Skeletal muscle tissue (tissue), 4 donors: ENCODE results near the gene HLA-E. TPM values are rescaled to one million over a fixed set of nuclear protein-coding genes. Genes with fewer than 3 reads are reported as not detected.
"Not testable (repeated sequence)": the region's sequence is repeated elsewhere in the genome, so short reads cannot be mapped to it uniquely, and the experiment has no call there.

Experiments used
- H3K27ac ChIP-seq: one replicate; pipeline ENCODE4 v1.7.0; 2013; ENCODE audit warnings: mild to moderate bottlenecking, low read depth, low read length, inconsistent platforms
- H3K27me3 ChIP-seq, 3 donors: one replicate each; pipeline ENCODE4 v1.7.0; 2013; ENCODE audit warnings: low read length in 3 of 3; ENCODE audit not compliant: control insufficient read depth in 3 of 3, insufficient read depth in 3 of 3
- H3K36me3 ChIP-seq, 3 donors: one replicate each; pipeline ENCODE4 v1.7.0; 2013; ENCODE audit warnings: low read length in 3 of 3; ENCODE audit not compliant: control insufficient read depth in 3 of 3, insufficient read depth in 3 of 3
- H3K4me1 ChIP-seq, 3 donors: one replicate each; pipeline ENCODE4 v1.7.0; 2013; ENCODE audit warnings: low read length in 3 of 3, mild to moderate bottlenecking in 3 of 3; ENCODE audit not compliant: control insufficient read depth in 3 of 3, insufficient read depth in 3 of 3
- H3K4me3 ChIP-seq, 3 donors: one replicate each; pipeline ENCODE4 v1.7.0; 2013; ENCODE audit warnings: low read length in 3 of 3
- H3K9ac ChIP-seq, 3 donors: one replicate each; pipeline ENCODE4 v1.7.0; 2013; ENCODE audit warnings: low read length in 3 of 3, mild to moderate bottlenecking in 3 of 3, moderate library complexity in 2 of 3, low read depth in 1 of 3
- H3K9me3 ChIP-seq, 3 donors: one replicate each; pipeline ENCODE4 v1.7.0; 2013; ENCODE audit warnings: low read length in 3 of 3; ENCODE audit not compliant: control insufficient read depth in 3 of 3
- total RNA-seq: library from RNA; depleted of rRNA; stranded (reverse); fragments of >200 nt; gene quantifications from one replicate; pipeline ENCODE4 v1.2.3, GENCODE V29; 2014
- donor health status: Osteomylitis.

The HLA-E gene
- total RNA-seq, 1 donor from 2014 or later: 98.6 TPM

DNA sequence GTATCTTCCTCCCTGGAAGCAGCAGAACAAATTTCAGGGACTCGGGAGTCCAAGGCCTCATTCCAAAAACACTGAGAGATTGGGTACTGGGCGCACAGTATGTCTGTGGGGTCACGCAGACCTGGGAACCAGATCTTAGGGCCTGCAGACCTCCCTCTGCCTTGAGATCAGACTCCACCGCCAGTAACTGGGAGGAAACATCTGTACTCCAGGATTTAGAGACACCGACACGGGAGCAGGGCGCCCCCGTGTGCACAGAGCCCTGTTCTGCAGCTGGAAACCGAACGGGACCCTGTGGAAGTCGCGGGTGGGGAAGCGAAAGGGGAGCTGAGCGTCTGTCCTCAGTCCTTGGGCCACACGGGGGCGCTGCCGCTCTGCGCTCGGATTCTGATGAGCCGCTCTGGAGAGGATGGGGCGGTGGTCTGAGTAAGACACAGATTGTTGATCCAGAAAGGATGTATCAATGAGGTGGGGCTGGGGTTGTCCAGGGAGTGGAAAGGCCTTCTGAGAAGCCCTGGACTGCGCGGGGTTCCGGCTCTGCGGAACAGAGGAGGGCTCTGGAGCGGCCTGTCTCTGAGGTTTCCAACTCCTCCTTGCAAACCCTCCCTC lies 35.7 kb upstream of the HLA-E start:
- Histone ChIP-seq H3K9ac (no peak overlapping the region), H3K36me3 (no peaks in the 10 kb centered on the region), H3K27ac (no peak overlapping the region), H3K4me1 (peaks cover 0 to 12% (median 7%) of the 10 kb centered on the region in 3 donors), H3K9me3 (peaks cover 0 to 3% (median 0%) of the 10 kb centered on the region in 3 donors), H3K27me3 (peaks cover 74 to 82% (median 76%) of the 10 kb centered on the region in 3 donors), H3K4me3 (peak overlapping the region in 1 of 3 donors; percentile 35)

GRCh38 chr6:30459145-30459544 lies 30.2 kb upstream of the HLA-E start:
- Histone ChIP-seq H3K27me3 (peaks cover 69 to 81% (median 69%) of the 10 kb centered on the region in 3 donors), H3K36me3 (no peaks in the 10 kb centered on the region), H3K4me3 (no peak overlapping the region)

GRCh38 chr6:30461055-30461454 lies 28.3 kb upstream of the HLA-E start:
- H3K27me3 ChIP-seq: peaks cover 77 to 85% (median 78%) of the 10 kb centered on the region in 3 donors

More at GRCh38 chr6:30459145-30459544, 30.2 kb upstream of the HLA-E start:
- H3K9ac ChIP-seq: no peak overlapping the region
- peaks cover 8 to 10% (median 9%) of the 10 kb centered on the region in 3 donors for H3K4me1 ChIP-seq
- no peak overlapping the region for H3K27ac ChIP-seq
- H3K9me3 ChIP-seq: peaks cover 0 to 6% (median 0%) of the 10 kb centered on the region in 3 donors

DNA sequence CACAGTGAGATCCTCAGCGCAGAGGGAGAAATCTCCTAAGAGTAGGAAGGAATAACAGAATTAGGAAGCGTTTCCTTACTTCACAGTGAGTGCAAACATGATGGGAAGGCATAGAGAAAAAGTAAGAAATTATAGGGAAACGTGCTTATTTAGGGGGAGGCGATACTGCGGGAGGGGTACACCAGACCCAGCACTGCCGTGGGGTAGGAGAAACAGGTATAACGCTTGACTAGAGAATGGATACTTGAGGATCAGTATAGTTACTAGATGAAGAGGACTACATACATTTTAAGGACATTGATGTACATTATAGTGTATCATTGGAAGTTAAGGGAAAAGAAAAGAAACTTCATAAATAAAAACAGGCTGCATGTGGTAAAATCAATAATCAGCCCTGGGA lies 26.8 kb upstream of the HLA-E start:
- H3K4me1 ChIP-seq: peaks cover 19 to 21% (median 19%) of the 10 kb centered on the region in 3 donors

More at GRCh38 chr6:30461055-30461454, 28.3 kb upstream of the HLA-E start:
- Histone ChIP-seq H3K27ac (no peak overlapping the region), H3K4me1 (peaks cover 11 to 14% (median 12%) of the 10 kb centered on the region in 3 donors), H3K9me3 (peaks cover 0 to 3% (median 0%) of the 10 kb centered on the region in 3 donors), H3K36me3 (no peaks in the 10 kb centered on the region), H3K9ac (no peak overlapping the region), H3K4me3 (no peak overlapping the region)

GRCh38 chr6:30463242-30463641 lies 26.1 kb upstream of the HLA-E start:
- H3K27me3 ChIP-seq: peaks cover 84 to 86% (median 86%) of the 10 kb centered on the region in 3 donors

More for the DNA sequence above, 26.8 kb upstream of the HLA-E start:
- H3K9ac ChIP-seq: no peak overlapping the region
- no peak overlapping the region for H3K4me3 ChIP-seq
- peaks cover 84 to 86% (median 85%) of the 10 kb centered on the region in 3 donors for H3K27me3 ChIP-seq
- H3K27ac ChIP-seq: no peak overlapping the region
- H3K9me3 ChIP-seq: peaks cover 0 to 3% (median 0%) of the 10 kb centered on the region in 3 donors
- no peaks in the 10 kb centered on the region for H3K36me3 ChIP-seq

DNA sequence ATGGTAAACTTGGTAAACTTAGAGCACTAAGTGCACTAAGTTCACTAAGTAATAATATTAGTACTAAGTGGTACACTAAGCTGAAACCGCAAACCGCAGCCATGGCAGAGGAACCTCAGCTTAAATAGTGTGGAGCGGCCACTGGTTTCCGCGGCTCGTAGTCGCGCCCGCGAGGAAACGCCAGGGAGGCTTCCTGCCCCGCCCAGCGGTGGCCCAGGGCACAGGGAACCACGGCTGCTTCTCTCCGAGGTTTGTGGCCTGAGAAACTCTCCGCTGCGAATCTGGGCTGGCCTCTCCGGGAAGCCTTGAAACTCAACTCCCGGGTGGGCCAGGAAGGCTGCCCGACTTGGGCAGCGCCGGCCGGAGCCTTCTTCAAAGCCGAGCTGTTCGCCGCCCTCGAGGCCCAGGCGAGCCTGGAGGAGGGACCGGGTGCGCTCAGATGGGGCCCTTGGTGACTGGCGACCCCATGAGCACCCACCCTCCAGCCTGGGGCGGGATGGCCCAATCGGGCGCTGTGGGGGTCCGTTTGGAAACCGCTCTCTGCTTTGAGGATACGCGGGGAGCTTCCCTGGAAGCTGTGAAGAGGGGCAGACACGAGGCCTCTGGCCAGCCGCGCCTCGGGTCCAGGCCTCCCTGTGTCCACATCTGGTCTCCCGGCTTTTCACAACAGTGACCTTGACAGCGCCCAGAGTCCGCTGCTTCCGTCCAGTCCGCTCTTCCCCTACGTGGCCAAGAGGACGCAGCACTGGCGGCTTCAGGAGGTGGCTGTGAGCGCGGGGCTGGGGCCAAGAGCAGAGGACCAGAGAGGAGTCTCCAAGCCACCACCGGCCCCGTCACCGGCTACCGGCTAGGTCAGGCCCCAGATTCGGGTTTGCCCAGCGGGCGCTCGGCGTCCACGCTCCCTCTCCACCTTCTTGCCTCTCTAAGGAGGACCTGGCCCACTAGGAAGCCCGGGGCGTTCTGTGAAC lies 25.4 kb upstream of the HLA-E start:
- H3K4me3 ChIP-seq: peak overlapping the region in 1 of 3 donors; percentile 5
- no peaks in the 10 kb centered on the region for H3K36me3 ChIP-seq
- peaks cover 84 to 87% (median 84%) of the 10 kb centered on the region in 3 donors for H3K27me3 ChIP-seq
- peaks cover 0 to 3% (median 0%) of the 10 kb centered on the region in 3 donors for H3K9me3 ChIP-seq
- no peak overlapping the region for H3K27ac ChIP-seq
- H3K4me1 ChIP-seq: peaks cover 19 to 21% (median 19%) of the 10 kb centered on the region in 3 donors
- peak overlapping the region in 1 of 3 donors; percentile 25 for H3K9ac ChIP-seq

More at GRCh38 chr6:30463242-30463641, 26.1 kb upstream of the HLA-E start:
- Histone ChIP-seq H3K4me1 (peaks cover 19 to 21% (median 19%) of the 10 kb centered on the region in 3 donors), H3K36me3 (no peaks in the 10 kb centered on the region), H3K9ac (no peak overlapping the region), H3K27ac (no peak overlapping the region), H3K4me3 (peak overlapping the region in 1 of 3 donors; percentile 5), H3K9me3 (peaks cover 0 to 3% (median 0%) of the 10 kb centered on the region in 3 donors)

DNA sequence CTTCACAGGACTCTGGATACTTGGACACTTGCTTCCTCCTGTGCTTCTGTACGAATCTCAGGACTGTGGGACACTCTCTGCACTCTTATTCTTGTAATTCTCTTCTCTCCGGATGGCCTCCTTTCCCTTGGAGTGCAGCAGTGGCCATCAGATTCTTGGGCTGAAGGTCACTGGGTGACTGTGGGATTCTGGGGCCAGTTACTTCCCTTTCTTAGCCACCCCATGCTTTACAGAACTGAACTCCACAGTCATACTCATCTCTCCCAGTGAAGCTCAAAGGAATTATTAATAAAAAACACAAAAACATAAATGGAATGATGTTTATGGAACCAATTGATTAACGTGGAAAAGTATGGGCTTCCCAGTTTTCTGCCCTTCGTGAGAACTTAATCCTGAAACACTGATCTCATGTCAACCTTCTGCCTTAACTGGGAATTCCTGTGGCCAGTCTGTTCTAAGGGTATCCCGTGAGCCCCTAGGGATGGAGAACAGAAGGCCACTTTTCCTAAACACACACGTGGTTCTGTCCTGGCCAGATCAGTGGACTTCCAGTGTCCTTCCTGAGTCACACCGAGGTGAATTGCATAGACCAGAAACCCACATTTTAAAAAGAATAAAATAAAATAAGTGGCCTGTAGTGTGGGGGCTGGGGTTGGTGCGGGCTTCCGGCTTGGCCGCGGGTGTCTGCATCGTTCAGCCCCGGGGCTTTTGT lies 23.6 kb upstream of the HLA-E start:
- peaks cover 0 to 2% (median 0%) of the 10 kb centered on the region in 3 donors for H3K9me3 ChIP-seq
- no peaks in the 10 kb centered on the region for H3K36me3 ChIP-seq
- H3K27me3 ChIP-seq: peaks cover 75 to 89% (median 86%) of the 10 kb centered on the region in 3 donors
- H3K9ac ChIP-seq: no peak overlapping the region
- H3K4me1 ChIP-seq: peaks cover 19 to 21% (median 19%) of the 10 kb centered on the region in 3 donors
- peak overlapping the region in 1 of 3 donors; percentile 72 for H3K4me3 ChIP-seq
- no peak overlapping the region for H3K27ac ChIP-seq

- Histone ChIP-seq H3K27ac (no peak overlapping the region), H3K36me3 (no peaks in the 10 kb centered on the region), H3K9ac (no peak overlapping the region), H3K27me3 (peaks cover 23 to 41% (median 40%) of the 10 kb centered on the region in 3 donors), H3K9me3 (no peaks in the 10 kb centered on the region), H3K4me1 (peaks cover 7 to 8% (median 8%) of the 10 kb centered on the region in 3 donors), H3K4me3 (no peak overlapping the region)
Measured at GRCh38 chr6:30470968-30471367, 18.3 kb upstream of the HLA-E start.

GRCh38 chr6:30475116-30475515 lies 14.2 kb upstream of the HLA-E start:
- not testable (repeated sequence) for H3K4me3 ChIP-seq, H3K9ac ChIP-seq, H3K27ac ChIP-seq, H3K4me1 ChIP-seq, H3K36me3 ChIP-seq, H3K9me3 ChIP-seq
- H3K27me3 ChIP-seq: peaks cover 5 to 21% (median 12%) of the 10 kb centered on the region in 3 donors
